Measurements from ENCODE around the gene PCBP3.

PCBP3 gene

GRCh38 chr21:45856442-45856841 lies 212.9 kb downstream of the PCBP3 start:
- Histone ChIP-seq H3K36me3 (no peaks in the 10 kb centered on the region), H3K27ac (no peak overlapping the region), H3K9me3 (ENCODE audit: severe bottlenecking) (no peaks in the 10 kb centered on the region), H3K4me3 (ENCODE audit: low read depth, low read length) (no peak overlapping the region), H3K27me3 (ENCODE audit: insufficient read depth, low read depth, severe bottlenecking) (no peaks in the 10 kb centered on the region)
- TF ChIP-seq CTCF (IDR thresholded peaks at IDR 0.05; ENCODE audit: low read depth, low read length): no peak
- no peak for DNase-seq

GRCh38 chr21:45856906-45857305 lies 213.4 kb downstream of the PCBP3 start:
- Histone ChIP-seq H3K9me3 (ENCODE audit: severe bottlenecking) (no peaks in the 10 kb centered on the region), H3K27ac (no peak overlapping the region), H3K36me3 (no peaks in the 10 kb centered on the region), H3K27me3 (ENCODE audit: insufficient read depth, low read depth, severe bottlenecking) (no peaks in the 10 kb centered on the region), H3K4me3 (ENCODE audit: low read depth, low read length) (no peak overlapping the region)
- peak; percentile 4 for DNase-seq
- TF ChIP-seq CTCF (IDR thresholded peaks at IDR 0.05; ENCODE audit: low read depth, low read length): no peak

- no peaks in the 10 kb centered on the region for H3K9me3 ChIP-seq (ENCODE audit: severe bottlenecking)
- no peak overlapping the region for H3K27ac ChIP-seq
- H3K27me3 ChIP-seq (ENCODE audit: insufficient read depth, low read depth, severe bottlenecking): no peaks in the 10 kb centered on the region
- TF ChIP-seq CTCF (IDR thresholded peaks at IDR 0.05; ENCODE audit: low read depth, low read length): no peak
- H3K36me3 ChIP-seq: no peaks in the 10 kb centered on the region
- no peak overlapping the region for H3K4me3 ChIP-seq (ENCODE audit: low read depth, low read length)
- no peak for DNase-seq
Measured at GRCh38 chr21:45857761-45858160, 214.2 kb downstream of the PCBP3 start.

GRCh38 chr21:45858180-45858579 lies 214.7 kb downstream of the PCBP3 start:
- Histone ChIP-seq H3K4me3 (ENCODE audit: low read depth, low read length) (no peak overlapping the region), H3K27ac (no peak overlapping the region), H3K9me3 (ENCODE audit: severe bottlenecking) (no peaks in the 10 kb centered on the region), H3K27me3 (ENCODE audit: insufficient read depth, low read depth, severe bottlenecking) (no peaks in the 10 kb centered on the region), H3K36me3 (no peaks in the 10 kb centered on the region)
- no peak for DNase-seq
- TF ChIP-seq CTCF (IDR thresholded peaks at IDR 0.05; ENCODE audit: low read depth, low read length): no peak

GRCh38 chr21:45859041-45859761 lies 215.7 kb downstream of the PCBP3 start:
- Histone ChIP-seq H3K4me3 (ENCODE audit: low read depth, low read length) (no peak overlapping the region), H3K27ac (no peak overlapping the region), H3K36me3 (no peaks in the 10 kb centered on the region), H3K9me3 (ENCODE audit: severe bottlenecking) (no peaks in the 10 kb centered on the region), H3K27me3 (ENCODE audit: insufficient read depth, low read depth, severe bottlenecking) (no peaks in the 10 kb centered on the region)
- DNase-seq: no peak
- no peak for TF ChIP-seq CTCF (IDR thresholded peaks at IDR 0.05; ENCODE audit: low read depth, low read length)

All from WERI-Rb-1 (cell line).